Ishikawa (cell line): ENCODE results near the gene DECR2.

Experiments used
- CEBPB ChIP-seq: IDR thresholded peaks from 2 replicates; pipeline ENCODE4 v1.6.1; 2012
- CREB1 ChIP-seq: IDR thresholded peaks from 2 replicates; pipeline ENCODE4 v1.6.1; 2012; ENCODE audit warnings: low read depth
- EGR1 ChIP-seq: IDR thresholded peaks from 2 replicates; pipeline ENCODE4 v1.6.1; 2012
- EP300 ChIP-seq: IDR thresholded peaks from 2 replicates; pipeline ENCODE4 v1.6.1; 2012; ENCODE audit warnings: borderline replicate concordance
- FOXM1 ChIP-seq: IDR thresholded peaks from 2 replicates; pipeline ENCODE4 v1.6.1; 2012; ENCODE audit warnings: low read depth, borderline replicate concordance
- NFIC ChIP-seq: IDR thresholded peaks from 2 replicates; pipeline ENCODE4 v1.6.1; 2012
- RAD21 ChIP-seq: IDR thresholded peaks from 2 replicates; pipeline ENCODE4 v1.6.1; 2012; ENCODE audit warnings: low read depth
- TAF1 ChIP-seq: IDR thresholded peaks from 2 replicates; pipeline ENCODE4 v1.6.1; 2012; ENCODE audit warnings: low read depth, mild to moderate bottlenecking
- TCF12 ChIP-seq: IDR thresholded peaks from 2 replicates; pipeline ENCODE4 v1.6.1; 2012; ENCODE audit warnings: low read depth
- YY1 ChIP-seq: IDR thresholded peaks from 2 replicates; pipeline ENCODE4 v1.6.1; 2012; ENCODE audit warnings: low read depth
- ZBTB7A ChIP-seq: IDR thresholded peaks from 2 replicates; pipeline ENCODE4 v1.6.1; 2012; ENCODE audit warnings: low read depth
- TF ChIP-seq, protein P1 (sequence below): IDR thresholded peaks from 2 replicates; pipeline ENCODE4 v1.6.1; 2012
- TF ChIP-seq, protein P2 (sequence below): IDR thresholded peaks from 2 replicates; pipeline ENCODE4 v1.6.1; 2012
- TF ChIP-seq, protein P3 (sequence below): IDR thresholded peaks from 2 replicates; pipeline ENCODE4 v1.6.1; 2012; ENCODE audit warnings: low read depth, mild to moderate bottlenecking

DNA sequence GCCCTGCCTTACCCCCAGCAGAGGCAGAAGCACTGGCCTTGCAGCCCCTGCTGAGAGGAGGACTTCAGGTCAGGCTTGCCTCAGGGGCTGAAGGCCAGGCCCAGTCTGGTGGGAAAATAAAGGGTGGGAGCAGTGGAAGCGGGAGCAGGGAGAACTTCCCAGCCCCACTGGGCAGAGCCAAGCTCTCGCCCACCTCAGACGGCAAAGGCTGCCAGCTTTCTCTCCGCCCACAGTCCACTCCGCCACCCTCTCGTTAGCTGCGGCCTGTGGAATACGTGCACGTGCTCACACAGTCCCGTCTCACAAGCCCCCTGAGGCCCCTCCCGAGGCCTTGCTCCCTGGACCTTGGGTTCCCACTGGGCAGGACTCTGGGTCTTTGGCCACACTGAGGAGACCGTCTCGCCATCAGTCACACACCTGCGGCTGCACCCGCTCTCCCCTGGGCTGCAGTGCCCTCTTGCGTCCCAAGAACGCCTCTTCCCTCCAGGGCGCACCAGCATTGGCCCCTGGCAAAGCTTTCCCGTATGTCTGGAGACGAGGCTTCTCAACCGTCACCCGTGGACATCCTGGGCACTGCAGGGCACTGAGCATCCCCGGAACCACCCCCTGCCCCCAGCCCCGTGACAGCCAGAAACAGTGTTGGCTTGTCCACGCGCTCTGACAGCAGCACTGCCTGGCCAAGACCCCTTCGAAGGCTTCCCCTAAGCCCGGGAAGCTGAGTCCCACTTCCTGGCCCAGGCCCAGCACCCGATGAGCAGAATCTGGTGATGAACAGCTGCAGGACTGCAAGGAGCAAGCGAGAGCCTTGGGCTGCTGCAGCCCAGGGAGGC lies 39.6 kb upstream of the DECR2 start:
- TF ChIP-seq, protein P1, sequence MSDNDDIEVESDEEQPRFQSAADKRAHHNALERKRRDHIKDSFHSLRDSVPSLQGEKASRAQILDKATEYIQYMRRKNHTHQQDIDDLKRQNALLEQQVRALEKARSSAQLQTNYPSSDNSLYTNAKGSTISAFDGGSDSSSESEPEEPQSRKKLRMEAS, result no peak
- TF ChIP-seq EGR1 (no peak), CREB1 (no peak), TCF12 (no peak), YY1 (no peak), EP300 (no peak), RAD21 (peak; percentile 99), FOXM1 (no peak), TAF1 (no peak), ZBTB7A (no peak), NFIC (peak; percentile 46; the same call in 1 of the 2 replicates), CEBPB (no peak)
- TF ChIP-seq, protein P2, sequence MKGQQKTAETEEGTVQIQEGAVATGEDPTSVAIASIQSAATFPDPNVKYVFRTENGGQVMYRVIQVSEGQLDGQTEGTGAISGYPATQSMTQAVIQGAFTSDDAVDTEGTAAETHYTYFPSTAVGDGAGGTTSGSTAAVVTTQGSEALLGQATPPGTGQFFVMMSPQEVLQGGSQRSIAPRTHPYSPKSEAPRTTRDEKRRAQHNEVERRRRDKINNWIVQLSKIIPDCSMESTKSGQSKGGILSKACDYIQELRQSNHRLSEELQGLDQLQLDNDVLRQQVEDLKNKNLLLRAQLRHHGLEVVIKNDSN, result no peak
- TF ChIP-seq, protein P3, sequence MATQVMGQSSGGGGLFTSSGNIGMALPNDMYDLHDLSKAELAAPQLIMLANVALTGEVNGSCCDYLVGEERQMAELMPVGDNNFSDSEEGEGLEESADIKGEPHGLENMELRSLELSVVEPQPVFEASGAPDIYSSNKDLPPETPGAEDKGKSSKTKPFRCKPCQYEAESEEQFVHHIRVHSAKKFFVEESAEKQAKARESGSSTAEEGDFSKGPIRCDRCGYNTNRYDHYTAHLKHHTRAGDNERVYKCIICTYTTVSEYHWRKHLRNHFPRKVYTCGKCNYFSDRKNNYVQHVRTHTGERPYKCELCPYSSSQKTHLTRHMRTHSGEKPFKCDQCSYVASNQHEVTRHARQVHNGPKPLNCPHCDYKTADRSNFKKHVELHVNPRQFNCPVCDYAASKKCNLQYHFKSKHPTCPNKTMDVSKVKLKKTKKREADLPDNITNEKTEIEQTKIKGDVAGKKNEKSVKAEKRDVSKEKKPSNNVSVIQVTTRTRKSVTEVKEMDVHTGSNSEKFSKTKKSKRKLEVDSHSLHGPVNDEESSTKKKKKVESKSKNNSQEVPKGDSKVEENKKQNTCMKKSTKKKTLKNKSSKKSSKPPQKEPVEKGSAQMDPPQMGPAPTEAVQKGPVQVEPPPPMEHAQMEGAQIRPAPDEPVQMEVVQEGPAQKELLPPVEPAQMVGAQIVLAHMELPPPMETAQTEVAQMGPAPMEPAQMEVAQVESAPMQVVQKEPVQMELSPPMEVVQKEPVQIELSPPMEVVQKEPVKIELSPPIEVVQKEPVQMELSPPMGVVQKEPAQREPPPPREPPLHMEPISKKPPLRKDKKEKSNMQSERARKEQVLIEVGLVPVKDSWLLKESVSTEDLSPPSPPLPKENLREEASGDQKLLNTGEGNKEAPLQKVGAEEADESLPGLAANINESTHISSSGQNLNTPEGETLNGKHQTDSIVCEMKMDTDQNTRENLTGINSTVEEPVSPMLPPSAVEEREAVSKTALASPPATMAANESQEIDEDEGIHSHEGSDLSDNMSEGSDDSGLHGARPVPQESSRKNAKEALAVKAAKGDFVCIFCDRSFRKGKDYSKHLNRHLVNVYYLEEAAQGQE, result no peak
